Lung (tissue), 12 donors: ENCODE results near the gene RRP1B. TPM values are rescaled to one million over a fixed set of nuclear protein-coding genes. Genes with fewer than 3 reads are reported as not detected.
A peak's percentile ranks its signal among the peaks of the same experiment; 100 is the strongest.

Source experiments
- ATAC-seq: fragments of 200-7000 bp; cut with Tn5 transposase; one replicate; pipeline ENCODE4 v1.9.1; 2020; ENCODE audit warnings: moderate number of reproducible peaks; ENCODE audit not compliant: insufficient read depth, low FRiP score
- DNase-seq, 3 donors: peaks; one replicate each; pipeline ENCODE4 v3.0.0-alpha.2; 2013 to 2017
- H3K27ac ChIP-seq, 2 donors: one replicate each; pipeline ENCODE4 v1.5.1; 2013; ENCODE audit warnings: mild to moderate bottlenecking in 2 of 2, moderate library complexity in 2 of 2, control low read depth in 1 of 2, inconsistent platforms in 1 of 2, low read depth in 1 of 2, low read length in 1 of 2
- H3K27me3 ChIP-seq, 3 donors: one replicate each; pipeline ENCODE4 v1.5.1; 2013; ENCODE audit warnings: low read length in 2 of 3; ENCODE audit not compliant: control insufficient read depth in 3 of 3, insufficient read depth in 3 of 3
- H3K36me3 ChIP-seq, 4 donors: one replicate each; pipeline ENCODE4 v1.5.1; 2013; ENCODE audit warnings: low read length in 4 of 4, mild to moderate bottlenecking in 1 of 4, moderate library complexity in 1 of 4; ENCODE audit not compliant: control insufficient read depth in 4 of 4, insufficient read depth in 4 of 4
- H3K4me1 ChIP-seq, 5 donors: one replicate each; pipeline ENCODE4 v1.5.1; 2013; ENCODE audit warnings: low read length in 5 of 5, mild to moderate bottlenecking in 2 of 5, moderate library complexity in 1 of 5; ENCODE audit not compliant: control insufficient read depth in 5 of 5, insufficient read depth in 5 of 5
- H3K4me3 ChIP-seq: one replicate; pipeline ENCODE4 v1.5.1; 2013; ENCODE audit warnings: mild to moderate bottlenecking, control low read depth, moderate library complexity
- H3K9ac ChIP-seq, 2 donors: one replicate each; pipeline ENCODE4 v1.5.1; 2013; ENCODE audit warnings: low read length in 2 of 2, control low read depth in 1 of 2; ENCODE audit not compliant: insufficient read depth in 1 of 2
- H3K9me3 ChIP-seq, 4 donors: one replicate each; pipeline ENCODE4 v1.5.1; 2013; ENCODE audit warnings: low read length in 3 of 4, mild to moderate bottlenecking in 1 of 4, moderate library complexity in 1 of 4; ENCODE audit not compliant: control insufficient read depth in 4 of 4, insufficient read depth in 3 of 4
- CTCF ChIP-seq: IDR thresholded peaks from 2 replicates; pipeline ENCODE4 v1.5.1; 2012; ENCODE audit warnings: mild to moderate bottlenecking; ENCODE audit errors: control extremely low read depth, extremely low read depth
- WGBS, 2 donors: extraction: QIAGEN DNeasy Blood & Tissue Kit; methylation state at CpG; one replicate each; pipeline ENCODE4 v1.1.7; 2013; 5-methylcytosine and 5-hydroxymethylcytosine counted together
- polyA plus RNA-seq, 2 donors: library from polyadenylated mRNA; stranded (reverse); fragments of 200-250 nt; gene quantifications; one replicate each; pipeline ENCODE4 v1.2.1, GENCODE V29; 2013
- total RNA-seq, 2 donors: library from RNA; depleted of rRNA in 1 of 2; stranded (reverse); fragments of >200 nt in 1 of 2; gene quantifications; one replicate each; pipeline ENCODE4 v1.2.1, GENCODE V29; 2014 to 2021
- donor health status: control.
- donor health status: control.
- donor health status: Bipolar disorder and iron deficiency.
- donor health status: healthy.
- donor health status: DM: yes; HTN: yes; CAD: no.

RRP1B gene
- total and polyA plus RNA-seq, 4 donors: 6.4 to 18.1 (median 12.7) TPM

GRCh38 chr21:43640400-43640799 is 19.0 kb upstream of the RRP1B start:
- ATAC-seq (no peak), DNase-seq (no peak)
- no peaks in the 10 kb centered on the region for H3K27me3 ChIP-seq
- no peak overlapping the region for H3K9ac ChIP-seq
- no peak overlapping the region for H3K27ac ChIP-seq
- H3K4me1 ChIP-seq: peaks cover 0 to 23% (median 5%) of the 10 kb centered on the region in 5 donors
- WGBS, 2 donors: 70 to 73% methylated on average over 3 of the region's 3 CpGs
- no peak for TF ChIP-seq CTCF
- no peaks in the 10 kb centered on the region for H3K9me3 ChIP-seq
- no peak overlapping the region for H3K4me3 ChIP-seq
- no peaks in the 10 kb centered on the region for H3K36me3 ChIP-seq

GRCh38 chr21:43643193-43643592 is 16.2 kb upstream of the RRP1B start:
- 88 to 93% methylated on average over 4 of the region's 4 CpGs for WGBS, 2 donors
- peaks cover 0 to 33% (median 7%) of the 10 kb centered on the region in 5 donors for H3K4me1 ChIP-seq
- H3K27me3 ChIP-seq: no peaks in the 10 kb centered on the region
- ATAC-seq (no peak), DNase-seq (peak in 1 of 3 donors; percentile 35)
- H3K4me3 ChIP-seq: no peak overlapping the region
- no peak for TF ChIP-seq CTCF
- no peak overlapping the region for H3K27ac ChIP-seq
- H3K9me3 ChIP-seq: no peaks in the 10 kb centered on the region
- no peaks in the 10 kb centered on the region for H3K36me3 ChIP-seq
- no peak overlapping the region for H3K9ac ChIP-seq

- 91 to 98% methylated on average over 4 of the region's 4 CpGs for WGBS, 2 donors
- no peak for TF ChIP-seq CTCF
Observed at GRCh38 chr21:43644071-43644470, 15.3 kb upstream of the RRP1B start.

DNA sequence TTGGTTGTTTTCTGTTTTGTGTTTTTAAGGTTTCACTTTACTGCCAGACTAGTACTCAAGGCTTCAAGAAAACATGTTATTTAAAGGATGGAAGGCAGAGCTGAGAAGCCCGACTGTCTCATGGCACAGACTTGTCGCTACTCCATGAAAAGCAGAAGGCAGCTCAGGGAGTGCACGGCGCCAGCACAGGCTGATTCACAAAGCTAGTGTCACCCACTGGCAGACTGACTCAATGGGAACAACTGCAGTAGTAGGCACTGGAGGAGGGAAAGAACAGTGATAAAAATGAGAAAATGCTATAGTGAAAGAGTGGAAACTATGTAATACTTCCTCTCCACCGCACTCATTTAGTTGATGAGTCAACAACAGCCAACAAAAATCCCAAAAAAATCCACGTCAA is 14.8 kb upstream of the RRP1B start:
- Histone ChIP-seq H3K4me3 (no peak overlapping the region), H3K27ac (no peak overlapping the region), H3K9ac (no peak overlapping the region), H3K9me3 (no peaks in the 10 kb centered on the region), H3K4me1 (peaks cover 0 to 30% (median 7%) of the 10 kb centered on the region in 5 donors), H3K27me3 (no peaks in the 10 kb centered on the region), H3K36me3 (no peaks in the 10 kb centered on the region)
- ATAC-seq: no peak
- TF ChIP-seq CTCF: no peak
- no peak for DNase-seq
- 77 to 81% methylated on average over 6 of the region's 6 CpGs for WGBS, 2 donors

More at GRCh38 chr21:43644071-43644470, 15.3 kb upstream of the RRP1B start:
- Histone ChIP-seq H3K9me3 (no peaks in the 10 kb centered on the region), H3K27ac (no peak overlapping the region), H3K36me3 (no peaks in the 10 kb centered on the region), H3K9ac (no peak overlapping the region), H3K4me1 (peaks cover 0 to 33% (median 7%) of the 10 kb centered on the region in 5 donors), H3K4me3 (no peak overlapping the region), H3K27me3 (no peaks in the 10 kb centered on the region)
- ATAC-seq (no peak), DNase-seq (no peak)
